ENCODE results near the gene VPS13C. TPM values are rescaled to one million over a fixed set of nuclear protein-coding genes. Genes with fewer than 3 reads are reported as not detected.

VPS13C gene
- 87.1 TPM for total RNA-seq
- long read RNA-seq, partial matches to known transcripts = 13 of 26 reads
- long read RNA-seq, other reads (novel, unspliced or antisense) = 12 of 26 reads

DNA sequence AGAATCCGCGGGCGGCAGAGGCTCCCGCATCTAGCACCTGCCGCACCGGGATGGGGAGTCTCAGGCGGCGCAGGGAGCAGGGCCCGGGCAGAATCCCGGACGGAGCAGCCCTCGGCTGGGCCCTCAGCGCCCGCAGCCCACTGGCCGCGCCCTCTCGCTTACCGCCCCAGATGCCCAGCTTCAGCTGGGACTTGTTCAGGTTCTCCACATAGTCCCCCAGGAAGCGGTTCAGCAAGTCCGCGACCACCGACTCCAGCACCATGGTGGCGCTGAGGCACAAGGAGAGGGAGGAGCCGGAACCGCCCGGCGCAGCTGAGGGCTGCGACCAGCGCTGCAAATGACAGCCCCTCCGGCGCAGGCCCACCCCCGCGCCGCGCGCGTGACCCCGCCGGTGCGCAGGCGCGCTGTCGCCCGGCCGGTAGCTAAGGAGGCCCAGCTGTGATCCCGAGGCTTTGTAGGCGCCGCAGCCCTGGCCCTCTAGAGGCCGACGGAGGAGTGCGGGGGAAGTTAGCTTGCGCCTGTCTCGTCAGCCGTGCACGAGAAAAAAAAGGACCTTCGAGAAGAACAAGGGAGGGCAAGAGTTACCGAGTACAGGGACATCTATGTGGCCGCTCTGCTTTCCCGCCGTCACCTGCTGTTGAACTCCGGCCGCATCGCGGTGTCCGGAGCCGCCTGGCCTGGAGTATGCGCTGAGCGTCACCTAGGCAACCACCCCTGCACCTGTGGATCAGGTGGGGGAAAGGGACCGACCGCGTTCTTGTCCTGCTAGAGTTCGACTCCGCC lies at the start of gene VPS13C:
TSS of gene VPS13C (minus strand) at position 335 of the 783 bp plus-strand sequence. CDS start at position 262, 73 bp downstream.
- peak; percentile 82 for TF ChIP-seq CTCF (IDR thresholded peaks at IDR 0.05)
- ATAC-seq (peak; percentile 98), DNase-seq (peak; percentile 96)
- peaks cover 23% of the 10 kb centered on the region for H3K4me1 ChIP-seq
- no peaks in the 10 kb centered on the region for H3K36me3 ChIP-seq
- H3K9me3 ChIP-seq = no peaks in the 10 kb centered on the region
- H3K4me3 ChIP-seq = peak within 1 kb of the TSS; percentile 98
- H3K27me3 ChIP-seq = no peaks in the 10 kb centered on the region
- peak within 1 kb of the TSS; percentile 97 for H3K27ac ChIP-seq
- intact Hi-C loops (cut with DNase I) = no loop called here

DNA sequence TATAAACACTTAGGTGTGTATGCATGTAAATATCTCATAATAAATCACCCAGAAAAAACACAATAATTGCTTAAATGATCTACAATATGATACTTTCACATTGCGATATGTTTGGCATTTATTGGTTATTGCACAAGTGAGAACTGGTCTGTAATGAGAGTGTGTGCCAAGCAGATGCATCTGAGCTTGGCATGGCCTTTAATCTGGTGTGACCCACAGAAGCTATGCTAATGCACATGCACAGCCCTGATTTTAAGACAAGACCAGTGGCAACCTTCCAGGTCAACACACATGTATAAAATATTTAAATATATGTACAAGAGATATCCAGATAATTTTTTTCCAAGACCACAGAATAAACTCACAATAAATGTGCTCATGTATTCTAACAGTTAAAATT lies 49.2 kb upstream of the VPS13C start:
- Histone ChIP-seq H3K27ac (no peak overlapping the region), H3K27me3 (no peaks in the 10 kb centered on the region), H3K36me3 (no peaks in the 10 kb centered on the region), H3K9me3 (no peaks in the 10 kb centered on the region), H3K4me1 (no peaks in the 10 kb centered on the region), H3K4me3 (no peak overlapping the region)
- DNase-seq = no peak
- ATAC-seq = no peak
- intact Hi-C loops (cut with DNase I) = no loop called here
- no peak for TF ChIP-seq CTCF (IDR thresholded peaks at IDR 0.05)

GRCh38 chr15:62108411-62108810 lies 48.2 kb upstream of the VPS13C start:
- no peak for DNase-seq
- H3K4me1 ChIP-seq = no peaks in the 10 kb centered on the region
- ATAC-seq = no peak
- H3K36me3 ChIP-seq = no peaks in the 10 kb centered on the region
- intact Hi-C loops (cut with DNase I) = no loop called here
- TF ChIP-seq CTCF (IDR thresholded peaks at IDR 0.05) = no peak
- no peak overlapping the region for H3K4me3 ChIP-seq
- no peaks in the 10 kb centered on the region for H3K27me3 ChIP-seq
- no peaks in the 10 kb centered on the region for H3K9me3 ChIP-seq
- H3K27ac ChIP-seq = no peak overlapping the region

DNA sequence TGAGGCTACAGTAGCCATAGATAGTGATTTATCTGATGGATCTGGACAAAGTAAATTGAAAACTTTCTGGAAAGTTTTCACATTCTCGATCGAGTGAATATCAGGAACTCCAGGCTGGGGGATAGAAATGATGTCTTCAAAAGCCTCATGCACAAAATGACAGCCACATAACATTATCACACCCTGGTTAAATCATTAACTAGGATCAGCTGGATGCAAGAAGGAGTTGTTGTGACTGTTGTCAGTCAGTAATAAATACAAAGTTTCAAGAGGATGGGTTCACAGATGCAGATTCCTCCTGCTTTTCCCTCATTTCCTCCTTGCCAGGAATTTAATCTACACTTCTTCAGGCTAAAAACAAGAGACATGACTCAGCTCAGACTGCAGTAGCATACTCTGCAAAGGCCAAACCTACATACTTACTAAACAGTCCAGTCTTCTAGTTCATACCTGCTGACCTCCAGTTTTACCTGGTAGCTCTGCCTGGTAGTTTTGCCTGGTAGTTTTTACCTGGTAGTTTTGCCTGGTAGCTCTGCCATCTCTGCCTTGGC lies 47.4 kb upstream of the VPS13C start:
- no peak overlapping the region for H3K27ac ChIP-seq
- DNase-seq = no peak
- no peaks in the 10 kb centered on the region for H3K27me3 ChIP-seq
- no peaks in the 10 kb centered on the region for H3K36me3 ChIP-seq
- intact Hi-C loops (cut with DNase I) = no loop called here
- TF ChIP-seq CTCF (IDR thresholded peaks at IDR 0.05) = no peak
- ATAC-seq = no peak
- H3K9me3 ChIP-seq = no peaks in the 10 kb centered on the region
- no peaks in the 10 kb centered on the region for H3K4me1 ChIP-seq
- no peak overlapping the region for H3K4me3 ChIP-seq

GRCh38 chr15:62106096-62106495 lies 45.8 kb upstream of the VPS13C start:
- TF ChIP-seq CTCF (IDR thresholded peaks at IDR 0.05) = no peak

More at GRCh38 chr15:62106096-62106495, 45.8 kb upstream of the VPS13C start:
- no peaks in the 10 kb centered on the region for H3K4me1 ChIP-seq
- H3K27ac ChIP-seq = no peak overlapping the region
- H3K36me3 ChIP-seq = no peaks in the 10 kb centered on the region
- H3K9me3 ChIP-seq = no peaks in the 10 kb centered on the region
- DNase-seq (no peak), ATAC-seq (no peak)
- no peak overlapping the region for H3K4me3 ChIP-seq
- H3K27me3 ChIP-seq = no peaks in the 10 kb centered on the region
- intact Hi-C loops (cut with DNase I) = no loop called here
